PC-9 (cell line): ENCODE results near the gene SYNDIG1. TPM values are rescaled to one million over a fixed set of nuclear protein-coding genes. Genes with fewer than 3 reads are reported as not detected.

Source experiments
- BruUV-seq: library from RNA; stranded (reverse); fragments of 400-500 nt; replicated peaks from 2 replicates; lab custom pipeline; 2021; lab: Mats Ljungman, UMichigan
- CTCF ChIA-PET: fragments of 300-600 bp; sonication (Branson Sonifier 250); formaldehyde crosslinking; loops from one replicate; lab custom pipeline; 2022; ENCODE audit warnings: antibody characterized with exemption; lab: Charles Lee
- POLR2A ChIA-PET: fragments of 300-600 bp; sonication (Branson Sonifier 250); formaldehyde crosslinking; loops from one replicate; lab custom pipeline; 2022; ENCODE audit warnings: antibody characterized with exemption; ENCODE audit not compliant: unreplicated experiment; lab: Charles Lee
- DNase-seq, 2 experiments: peaks; one replicate each; pipeline versions ENCODE4 v3.0.0 to v3.0.0-alpha.2; 2015 to 2022; ENCODE audit warnings: mixed read lengths in 1 of 2
- H2AFZ ChIP-seq: fragments of 200-600 bp; sonication (generic); 2 replicates; pipeline ENCODE4 v1.8.1; 2017; ENCODE audit warnings: antibody characterized with exemption
- H3F3A ChIP-seq: fragments of 200-600 bp; sonication (generic); 2 replicates; pipeline ENCODE4 v1.8.1; 2017; ENCODE audit warnings: antibody characterized with exemption, mild to moderate bottlenecking, low read depth; ENCODE audit not compliant: insufficient read depth
- H3K27ac ChIP-seq: fragments of 200-600 bp; sonication (generic); 2 replicates; pipeline ENCODE4 v1.6.1; 2016; ENCODE audit warnings: mixed run types
- H3K27me3 ChIP-seq: fragments of 200-600 bp; sonication (generic); 2 replicates; pipeline ENCODE4 v1.6.1; 2016; ENCODE audit warnings: low read depth, mixed run types; ENCODE audit not compliant: insufficient read depth
- H3K36me3 ChIP-seq: fragments of 200-600 bp; sonication (generic); 2 replicates; pipeline ENCODE4 v1.6.1; 2016; ENCODE audit warnings: low read depth, mixed run types
- H3K4me1 ChIP-seq: fragments of 200-600 bp; sonication (generic); replicated peaks from 2 replicates; pipeline ENCODE4 v1.6.1; 2016; ENCODE audit warnings: mixed run types; ENCODE audit not compliant: insufficient read depth
- H3K4me2 ChIP-seq: fragments of 200-600 bp; sonication (generic); 2 replicates; pipeline ENCODE4 v1.6.1; 2017; ENCODE audit warnings: mixed run types
- H3K4me3 ChIP-seq: fragments of 200-600 bp; sonication (generic); 2 replicates; pipeline ENCODE4 v1.6.1; 2016; ENCODE audit warnings: mixed run types
- H3K79me2 ChIP-seq: fragments of 200-600 bp; sonication (generic); 2 replicates; pipeline ENCODE4 v1.6.1; 2017; ENCODE audit warnings: low read depth, mixed run types
- H3K9me2 ChIP-seq: fragments of 200-600 bp; sonication (generic); 2 replicates; pipeline ENCODE4 v1.8.1; 2017; ENCODE audit warnings: mild to moderate bottlenecking; ENCODE audit not compliant: insufficient read depth
- H3K9me3 ChIP-seq: fragments of 200-600 bp; sonication (generic); 2 replicates; pipeline ENCODE4 v1.8.1; 2016; ENCODE audit warnings: low read depth; ENCODE audit not compliant: insufficient read depth
- H4K20me1 ChIP-seq: fragments of 200-600 bp; sonication (generic); 2 replicates; pipeline ENCODE4 v1.8.1; 2017; ENCODE audit not compliant: insufficient read depth
- EZH2 ChIP-seq: fragments of 200-600 bp; sonication (generic); IDR thresholded peaks from 2 replicates; pipeline ENCODE4 v1.8.0; 2017; ENCODE audit warnings: antibody characterized with exemption, low read depth
- intact Hi-C: fragments of 100-400 bp; cut with micrococcal nuclease; formaldehyde crosslinking; loops from one replicate; pipeline ENCODE4 v1.10.0; 2022; ENCODE audit not compliant: unreplicated experiment
- total RNA-seq: library from RNA; stranded (reverse); gene quantifications from 2 replicates; pipeline ENCODE4 v1.2.3, GENCODE V29; 2021
- TF ChIP-seq, protein P1 (sequence below): fragments of 200-600 bp; sonication (generic); conservative IDR thresholded peaks from 2 replicates; pipeline ENCODE4 v1.6.1; 2017; ENCODE audit warnings: mixed run types, antibody characterized with exemption, mild to moderate bottlenecking, moderate library complexity

Gene SYNDIG1
- total RNA-seq, 1 experiment from 2014 or later: 0.17 TPM

DNA sequence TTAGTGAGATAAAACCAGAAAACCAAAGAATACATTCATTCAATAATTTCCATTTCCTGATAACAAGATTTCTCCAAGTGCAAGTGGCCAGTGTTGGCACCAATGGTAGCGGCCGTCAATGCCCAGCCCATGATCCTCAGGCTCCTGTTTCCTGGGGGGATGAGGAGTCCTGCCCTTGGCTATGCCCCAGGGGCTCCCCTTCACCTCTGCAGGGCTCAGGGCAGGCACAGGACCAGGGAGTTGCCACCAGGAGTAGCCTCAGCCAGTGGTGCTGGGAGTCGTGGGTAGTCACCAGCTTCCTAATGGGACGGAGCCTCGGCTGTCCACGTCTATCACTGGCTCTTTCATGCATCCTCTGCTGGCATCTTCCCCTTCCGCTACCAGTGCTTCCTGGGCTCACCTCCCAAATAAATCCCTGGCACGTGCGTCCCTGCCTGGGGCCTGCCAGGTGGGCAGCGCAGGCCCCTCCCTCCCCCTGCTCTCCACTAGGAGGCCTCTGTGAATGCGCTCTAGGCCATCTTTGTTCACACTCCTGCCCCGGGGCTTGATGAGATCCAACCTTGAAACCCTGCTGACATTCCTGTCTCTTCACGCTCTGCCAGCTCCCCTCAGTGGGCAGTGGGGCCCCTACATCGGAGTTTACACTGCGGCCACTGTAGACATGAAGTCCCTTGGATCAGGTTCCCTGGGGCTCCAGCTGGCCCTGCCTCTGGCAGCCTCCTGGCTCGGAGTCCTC lies 215.7 kb downstream of the SYNDIG1 start:
- Histone ChIP-seq H3K79me2 (no peaks in the 10 kb centered on the region), H3K9me2 (no peaks in the 10 kb centered on the region), H3F3A (no peaks in the 10 kb centered on the region), H3K27me3 (peaks cover 3% of the 10 kb centered on the region; the same call in 1 of the 2 replicates), H2AFZ (no peak overlapping the region), H3K4me1 (no peaks in the 10 kb centered on the region), H3K4me3 (no peak overlapping the region), H4K20me1 (no peaks in the 10 kb centered on the region), H3K9me3 (no peaks in the 10 kb centered on the region), H3K27ac (no peak overlapping the region), H3K36me3 (no peaks in the 10 kb centered on the region), H3K4me2 (no peak overlapping the region)
- TF ChIP-seq EZH2: no peak
- intact Hi-C loops: no loop called here
- ChIA-PET CTCF (interaction anchor here (0.6 kb wide), 1 partner anchor 124 kb away, joined by 5 read pairs; no protein-coding TSS in a partner anchor), POLR2A (no interaction called here)
- no TSS peak for BruUV-seq
- no peak for DNase-seq

DNA sequence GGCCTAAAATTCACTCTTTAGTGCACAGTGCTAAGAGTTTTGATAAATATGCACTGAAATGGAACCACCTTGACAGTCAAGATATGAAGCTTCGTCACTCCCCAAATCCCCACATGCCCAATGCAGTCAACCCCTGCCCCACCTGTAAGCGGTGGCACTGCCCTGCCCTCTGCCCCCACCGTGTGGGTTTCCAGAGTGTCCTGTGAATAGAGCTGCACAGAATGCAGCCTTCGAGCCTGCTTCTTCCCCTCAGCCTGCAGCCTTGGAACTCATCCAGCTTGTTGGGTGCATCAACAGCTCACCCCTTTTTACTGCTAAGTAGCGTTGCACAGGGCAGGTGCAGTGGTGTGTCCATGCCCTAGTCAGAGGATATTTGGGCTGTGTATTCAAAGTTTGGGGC lies 216.3 kb downstream of the SYNDIG1 start:
- H3K4me1 ChIP-seq: no peaks in the 10 kb centered on the region
- no peaks in the 10 kb centered on the region for H3K9me2 ChIP-seq
- no TSS peak for BruUV-seq
- no peaks in the 10 kb centered on the region for H3F3A ChIP-seq
- intact Hi-C loops: no loop called here
- H3K79me2 ChIP-seq: no peaks in the 10 kb centered on the region
- H3K9me3 ChIP-seq: no peaks in the 10 kb centered on the region
- CTCF ChIA-PET: no interaction called here
- TF ChIP-seq, protein P1, sequence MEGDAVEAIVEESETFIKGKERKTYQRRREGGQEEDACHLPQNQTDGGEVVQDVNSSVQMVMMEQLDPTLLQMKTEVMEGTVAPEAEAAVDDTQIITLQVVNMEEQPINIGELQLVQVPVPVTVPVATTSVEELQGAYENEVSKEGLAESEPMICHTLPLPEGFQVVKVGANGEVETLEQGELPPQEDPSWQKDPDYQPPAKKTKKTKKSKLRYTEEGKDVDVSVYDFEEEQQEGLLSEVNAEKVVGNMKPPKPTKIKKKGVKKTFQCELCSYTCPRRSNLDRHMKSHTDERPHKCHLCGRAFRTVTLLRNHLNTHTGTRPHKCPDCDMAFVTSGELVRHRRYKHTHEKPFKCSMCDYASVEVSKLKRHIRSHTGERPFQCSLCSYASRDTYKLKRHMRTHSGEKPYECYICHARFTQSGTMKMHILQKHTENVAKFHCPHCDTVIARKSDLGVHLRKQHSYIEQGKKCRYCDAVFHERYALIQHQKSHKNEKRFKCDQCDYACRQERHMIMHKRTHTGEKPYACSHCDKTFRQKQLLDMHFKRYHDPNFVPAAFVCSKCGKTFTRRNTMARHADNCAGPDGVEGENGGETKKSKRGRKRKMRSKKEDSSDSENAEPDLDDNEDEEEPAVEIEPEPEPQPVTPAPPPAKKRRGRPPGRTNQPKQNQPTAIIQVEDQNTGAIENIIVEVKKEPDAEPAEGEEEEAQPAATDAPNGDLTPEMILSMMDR: no peak
- no peak for TF ChIP-seq EZH2
- DNase-seq: no peak
- peaks cover 3% of the 10 kb centered on the region; the same call in 1 of the 2 replicates for H3K27me3 ChIP-seq
- H3K4me2 ChIP-seq: no peak overlapping the region
- H2AFZ ChIP-seq: no peak overlapping the region
- no peaks in the 10 kb centered on the region for H3K36me3 ChIP-seq
- POLR2A ChIA-PET: no interaction called here
- no peak overlapping the region for H3K27ac ChIP-seq
- H4K20me1 ChIP-seq: no peaks in the 10 kb centered on the region
- no peak overlapping the region for H3K4me3 ChIP-seq

DNA sequence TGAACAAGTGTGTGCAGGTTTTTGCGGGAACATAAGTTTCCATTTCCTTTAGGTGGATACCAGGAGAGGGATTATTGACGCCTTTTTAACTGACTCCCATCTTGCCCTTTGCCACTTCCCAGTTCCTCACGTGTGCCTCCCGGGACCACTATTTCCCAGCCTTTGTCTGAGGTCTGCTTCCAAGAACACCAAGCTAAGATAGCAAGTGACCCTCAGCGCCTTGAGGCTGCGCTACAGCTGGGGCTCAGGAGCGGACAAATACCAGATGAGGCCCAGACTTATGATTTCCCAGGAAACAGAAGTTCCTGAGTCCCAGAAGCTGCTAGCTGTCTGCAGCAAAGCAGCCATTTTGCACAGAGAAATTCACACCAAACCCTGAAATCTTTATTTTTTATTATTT lies 216.7 kb downstream of the SYNDIG1 start:
- H3K36me3 ChIP-seq: no peaks in the 10 kb centered on the region
- no peak for DNase-seq
- no peaks in the 10 kb centered on the region for H3K9me2 ChIP-seq
- no peaks in the 10 kb centered on the region for H3K4me1 ChIP-seq
- intact Hi-C loops: no loop called here
- POLR2A ChIA-PET: no interaction called here
- TF ChIP-seq EZH2: no peak
- TF ChIP-seq, protein P1: no peak
- no peaks in the 10 kb centered on the region for H3K9me3 ChIP-seq
- no peak overlapping the region for H3K27ac ChIP-seq
- no peak overlapping the region for H3K4me3 ChIP-seq
- no TSS peak for BruUV-seq
- no peaks in the 10 kb centered on the region for H3F3A ChIP-seq
- CTCF ChIA-PET: no interaction called here
- no peak overlapping the region for H2AFZ ChIP-seq
- H3K27me3 ChIP-seq: peaks cover 3% of the 10 kb centered on the region; the same call in 1 of the 2 replicates
- H3K4me2 ChIP-seq: no peak overlapping the region
- H4K20me1 ChIP-seq: no peaks in the 10 kb centered on the region
- no peaks in the 10 kb centered on the region for H3K79me2 ChIP-seq
